ENCODE measurements around the gene NMNAT2. TPM values are rescaled to one million over a fixed set of nuclear protein-coding genes. Genes with fewer than 3 reads are reported as not detected.

Gene NMNAT2
- total and polyA plus RNA-seq, 10 of the 15 experiments (the other 5 are each of a cell fraction or from before 2014, with no cell fraction given): 0.02 to 2.0 (median 0.60) TPM

- Histone ChIP-seq H3K79me2 (ENCODE audit: control insufficient read depth, insufficient read depth, low read length) (no peaks in the 10 kb centered on the region), H3K36me3 (ENCODE audit: control insufficient read depth in 2 of 2, insufficient read depth in 2 of 2, low read length in 1 of 2) (no peaks in the 10 kb centered on the region), H3K4me2 (ENCODE audit: control insufficient read depth, insufficient read depth) (no peak overlapping the region), H2AFZ (ENCODE audit: control insufficient read depth, low read depth, low read length) (no peak overlapping the region), H3K4me1 (ENCODE audit: control insufficient read depth, insufficient read depth, low read length) (no peaks in the 10 kb centered on the region), H3K27me3 (replicated peaks in 1 of 2; ENCODE audit: control insufficient read depth in 2 of 2, insufficient read depth in 2 of 2, low read length in 1 of 2) (no peaks in the 10 kb centered on the region), H3K27ac (ENCODE audit: control insufficient read depth, insufficient read depth) (no peak overlapping the region), H3K9ac (ENCODE audit: control insufficient read depth, insufficient read depth, low read length) (no peak overlapping the region), H3K4me3 (no peak overlapping the region), H3K9me3 (replicated peaks; ENCODE audit: control insufficient read depth, insufficient read depth, low read length) (no peaks in the 10 kb centered on the region), H4K20me1 (ENCODE audit: control insufficient read depth, insufficient read depth) (no peaks in the 10 kb centered on the region)
- no peak for TF ChIP-seq CUX1 (IDR thresholded peaks at IDR 0.05; ENCODE audit: insufficient replicate concordance, low read depth, low read length)
- TF ChIP-seq POLR2AphosphoS5 (IDR thresholded peaks at IDR 0.05; ENCODE audit: low read length): no peak
- TF ChIP-seq HSF1 (IDR thresholded peaks at IDR 0.05; ENCODE audit: low read depth, low read length): no peak
- no peak for TF ChIP-seq IKZF2 (IDR thresholded peaks at IDR 0.05)
- TF ChIP-seq NRF1 (conservative IDR thresholded peaks at IDR 0.05; ENCODE audit: low read depth, low read length): no peak
- no peak for TF ChIP-seq CBX3 (IDR thresholded peaks at IDR 0.05; ENCODE audit: borderline replicate concordance, low read depth)
- no peak for TF ChIP-seq NFYA (IDR thresholded peaks at IDR 0.05; ENCODE audit: borderline replicate concordance, low read depth, low read length)
- TF ChIP-seq HDGF (IDR thresholded peaks at IDR 0.05): no peak
- ChIA-PET SMC1A (ENCODE audit: uncharacterized antibody, unreplicated experiment) (interaction anchor here (1.9 kb wide), 1 partner anchor 8 kb away, joined by 4 read pairs; no protein-coding TSS in a partner anchor), RAD21 (ENCODE audit: unreplicated experiment) (no interaction called here), CTCF (interaction anchor here (1.6 kb wide), 1 partner anchor 40 kb away, joined by 4 read pairs; no protein-coding TSS in a partner anchor), POLR2A (no interaction called here)
- BruUV-seq (replicated peaks): no TSS peak
- in situ Hi-C loops (cut with MboI) (no loop called here), intact Hi-C loops (cut with micrococcal nuclease; ENCODE audit: unreplicated experiment) (no loop called here)
- ATAC-seq: no peak
- DNase-seq (ENCODE audit: low read depth, low spot score): no peak
- FAIRE-seq: no peak
Measured at GRCh38 chr1:183424691-183425090, 6.5 kb upstream of the NMNAT2 start.

Measured in GM12878 (cell line).